H1 (cell line): ENCODE results near the gene PLD2.

ENCODE experiments used
- CEBPB ChIP-seq: IDR thresholded peaks from 2 replicates; pipeline ENCODE4 v1.6.1; 2012; ENCODE audit warnings: low read depth, low read length
- CREB1 ChIP-seq: IDR thresholded peaks from 2 replicates; pipeline ENCODE4 v1.6.1; 2012; ENCODE audit warnings: inconsistent platforms
- POLR2A ChIP-seq, 2 experiments: IDR thresholded peaks; 1 replicate in 1 of 2; 2 replicates in 1 of 2; pipeline ENCODE4 v1.6.1; 2011; ENCODE audit warnings: low read depth in 2 of 2, low read length in 2 of 2, mild to moderate bottlenecking in 2 of 2; ENCODE audit errors: control extremely low read depth in 1 of 2
- SP1 ChIP-seq: IDR thresholded peaks from 2 replicates; pipeline ENCODE4 v1.6.1; 2011; ENCODE audit warnings: low read depth, low read length
- SRF ChIP-seq: IDR thresholded peaks from 2 replicates; pipeline ENCODE4 v1.6.1; 2011; ENCODE audit warnings: mild to moderate bottlenecking, low read depth, low read length, moderate library complexity
- TCF12 ChIP-seq: IDR thresholded peaks from 2 replicates; pipeline ENCODE4 v1.6.1; 2011; ENCODE audit warnings: low read depth, mild to moderate bottlenecking, low read length
- YY1 ChIP-seq: IDR thresholded peaks from 2 replicates; pipeline ENCODE4 v1.6.1; 2011; ENCODE audit warnings: low read depth, mild to moderate bottlenecking, low read length
- TF ChIP-seq, protein P1 (sequence below), 3 experiments: IDR thresholded peaks; 1 replicate in 2 of 3; 2 replicates in 1 of 3; pipeline versions ENCODE4 v1.5.1 to v1.6.1; 2011; ENCODE audit warnings: low read length in 3 of 3, mild to moderate bottlenecking in 3 of 3, inconsistent platforms in 2 of 3, low read depth in 1 of 3, moderate library complexity in 1 of 3; ENCODE audit not compliant: insufficient read depth in 1 of 3; ENCODE audit errors: control extremely low read depth in 1 of 3
- TF ChIP-seq, protein P2 (sequence below): IDR thresholded peaks from 2 replicates; pipeline ENCODE4 v1.6.1; 2012; ENCODE audit warnings: inconsistent platforms

DNA sequence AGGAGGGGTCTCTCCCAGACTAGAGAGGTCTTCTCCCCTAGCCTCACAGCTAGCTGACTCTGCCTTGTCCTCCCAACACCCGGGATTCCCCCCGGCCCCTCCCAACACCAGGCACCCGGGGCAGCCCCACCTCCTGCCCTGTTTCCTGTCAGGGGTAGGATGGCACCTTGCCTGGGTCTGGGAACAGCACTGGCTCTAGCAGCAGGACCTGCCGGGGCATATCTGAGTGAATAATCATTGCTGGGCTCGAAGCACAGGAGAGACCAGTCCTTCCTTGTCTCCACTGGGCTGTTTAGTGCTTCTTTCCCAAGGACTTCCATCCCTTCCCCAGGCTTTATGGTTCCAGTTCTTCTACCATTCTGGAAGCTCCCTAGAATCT is 51.9 kb downstream of the PLD2 start:
- TF ChIP-seq YY1 (no peak), CREB1 (no peak), SRF (no peak), POLR2A (IDR thresholded peaks at IDR 0.05; ENCODE audit: control extremely low read depth in 1 of 2, low read depth in 2 of 2, low read length in 2 of 2) (no peak), TCF12 (no peak), SP1 (no peak), CEBPB (no peak)
- TF ChIP-seq, protein P1, sequence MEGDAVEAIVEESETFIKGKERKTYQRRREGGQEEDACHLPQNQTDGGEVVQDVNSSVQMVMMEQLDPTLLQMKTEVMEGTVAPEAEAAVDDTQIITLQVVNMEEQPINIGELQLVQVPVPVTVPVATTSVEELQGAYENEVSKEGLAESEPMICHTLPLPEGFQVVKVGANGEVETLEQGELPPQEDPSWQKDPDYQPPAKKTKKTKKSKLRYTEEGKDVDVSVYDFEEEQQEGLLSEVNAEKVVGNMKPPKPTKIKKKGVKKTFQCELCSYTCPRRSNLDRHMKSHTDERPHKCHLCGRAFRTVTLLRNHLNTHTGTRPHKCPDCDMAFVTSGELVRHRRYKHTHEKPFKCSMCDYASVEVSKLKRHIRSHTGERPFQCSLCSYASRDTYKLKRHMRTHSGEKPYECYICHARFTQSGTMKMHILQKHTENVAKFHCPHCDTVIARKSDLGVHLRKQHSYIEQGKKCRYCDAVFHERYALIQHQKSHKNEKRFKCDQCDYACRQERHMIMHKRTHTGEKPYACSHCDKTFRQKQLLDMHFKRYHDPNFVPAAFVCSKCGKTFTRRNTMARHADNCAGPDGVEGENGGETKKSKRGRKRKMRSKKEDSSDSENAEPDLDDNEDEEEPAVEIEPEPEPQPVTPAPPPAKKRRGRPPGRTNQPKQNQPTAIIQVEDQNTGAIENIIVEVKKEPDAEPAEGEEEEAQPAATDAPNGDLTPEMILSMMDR (IDR thresholded peaks at IDR 0.05; ENCODE audit: control extremely low read depth in 1 of 3, insufficient read depth in 1 of 3, low read depth in 1 of 3, low read length in 3 of 3), result no peak
- TF ChIP-seq, protein P2, sequence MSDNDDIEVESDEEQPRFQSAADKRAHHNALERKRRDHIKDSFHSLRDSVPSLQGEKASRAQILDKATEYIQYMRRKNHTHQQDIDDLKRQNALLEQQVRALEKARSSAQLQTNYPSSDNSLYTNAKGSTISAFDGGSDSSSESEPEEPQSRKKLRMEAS, result no peak
